Neural cell (in vitro differentiated cells): ENCODE results near the gene IL31RA. TPM values are rescaled to one million over a fixed set of nuclear protein-coding genes. Genes with fewer than 3 reads are reported as not detected.

Experiments used
- H2AFZ ChIP-seq: fragments of 200-600, 300-800 bp; sonication (generic), shearing (Covaris generic); 2 replicates; pipeline ENCODE4 v1.6.0; 2014; ENCODE audit warnings: low read depth, mild to moderate bottlenecking, antibody characterized with exemption, low read length, moderate library complexity
- H3F3A ChIP-seq: fragments of 200-600 bp; shearing (Covaris generic); 2 replicates; pipeline ENCODE4 v1.6.1; 2016; ENCODE audit warnings: mild to moderate bottlenecking, moderate library complexity, mixed read lengths, antibody characterized with exemption, low read length; ENCODE audit not compliant: insufficient read depth, poor library complexity, severe bottlenecking
- H3K27ac ChIP-seq: fragments of 200-600, 300-800 bp; sonication (generic), shearing (Covaris generic); 2 replicates; pipeline ENCODE4 v1.5.1; 2014; ENCODE audit warnings: mild to moderate bottlenecking, low read length, moderate library complexity
- H3K27me3 ChIP-seq: fragments of 300-800, 200-600 bp; sonication (generic), shearing (Covaris generic); 2 replicates; pipeline ENCODE4 v1.6.0; 2014; ENCODE audit warnings: mild to moderate bottlenecking, low read depth, low read length, moderate library complexity; ENCODE audit not compliant: insufficient read depth
- H3K36me3 ChIP-seq: fragments of 300-800, 200-600 bp; sonication (generic), shearing (Covaris generic); 2 replicates; pipeline ENCODE4 v1.5.1; 2014; ENCODE audit warnings: mild to moderate bottlenecking, antibody characterized with exemption, low read length, moderate library complexity; ENCODE audit not compliant: insufficient read depth
- H3K4me2 ChIP-seq: fragments of 300-800, 200-600 bp; sonication (generic), shearing (Covaris generic); 2 replicates; pipeline ENCODE4 v1.6.0; 2014; ENCODE audit warnings: mild to moderate bottlenecking, low read length
- H3K4me3 ChIP-seq: fragments of 300-800, 200-600 bp; sonication (generic), shearing (Covaris generic); 2 replicates; pipeline ENCODE4 v1.5.1; 2014; ENCODE audit warnings: mild to moderate bottlenecking, low read length, moderate library complexity
- H3K79me2 ChIP-seq: fragments of 200-600 bp; shearing (Covaris generic); replicated peaks from 2 replicates; pipeline ENCODE4 v1.6.0; 2014; ENCODE audit warnings: mild to moderate bottlenecking, low read length, moderate library complexity; ENCODE audit not compliant: insufficient read depth
- H3K9ac ChIP-seq: fragments of 300-800, 200-600 bp; sonication (generic), shearing (Covaris generic); 2 replicates; pipeline ENCODE4 v1.6.1; 2016; ENCODE audit warnings: mild to moderate bottlenecking, low read length, mixed read lengths
- H3K9me2 ChIP-seq: fragments of 200-600 bp; shearing (Covaris generic); 2 replicates; pipeline ENCODE4 v1.6.1; 2016; ENCODE audit warnings: mild to moderate bottlenecking, low read length, mixed read lengths; ENCODE audit not compliant: insufficient read depth
- H3K9me3 ChIP-seq: fragments of 200-600, 300-800 bp; sonication (generic), shearing (Covaris generic); 2 replicates; pipeline ENCODE4 v1.6.1; 2016; ENCODE audit warnings: mild to moderate bottlenecking, mixed run types, low read length, moderate library complexity, mixed read lengths
- H4K20me1 ChIP-seq: fragments of 200-600 bp; shearing (Covaris generic); 2 replicates; pipeline ENCODE4 v1.6.1; 2016; ENCODE audit warnings: mild to moderate bottlenecking, mixed run types; ENCODE audit not compliant: insufficient read depth
- CTCF ChIP-seq: fragments of 450-650 bp; IDR thresholded peaks from 2 replicates; pipeline ENCODE4 v1.5.1; 2014; ENCODE audit warnings: antibody characterized with exemption, mild to moderate bottlenecking, moderate library complexity; ENCODE audit not compliant: poor library complexity, severe bottlenecking
- EP300 ChIP-seq: fragments of 450-650 bp; conservative IDR thresholded peaks from 2 replicates; pipeline ENCODE4 v1.6.1; 2014; ENCODE audit warnings: antibody characterized with exemption, mild to moderate bottlenecking, moderate library complexity; ENCODE audit not compliant: poor library complexity, severe bottlenecking
- EZH2 ChIP-seq: fragments of 200-600, 300-800 bp; shearing (Covaris generic), sonication (generic); IDR thresholded peaks from 2 replicates; pipeline ENCODE4 v1.6.1; 2014; ENCODE audit warnings: antibody characterized with exemption, low read length, borderline replicate concordance, mild to moderate bottlenecking; ENCODE audit not compliant: insufficient read depth, poor library complexity, severe bottlenecking
- MXI1 ChIP-seq: fragments of 450-650 bp; conservative IDR thresholded peaks from 2 replicates; pipeline ENCODE4 v1.6.1; 2014; ENCODE audit warnings: antibody characterized with exemption, mild to moderate bottlenecking; ENCODE audit not compliant: poor library complexity, severe bottlenecking
- POLR2AphosphoS5 ChIP-seq: IDR thresholded peaks from 2 replicates; pipeline ENCODE4 v1.6.1; 2012
- RAD21 ChIP-seq: fragments of 450-650 bp; conservative IDR thresholded peaks from 2 replicates; pipeline ENCODE4 v1.6.1; 2014; ENCODE audit warnings: antibody characterized with exemption, mild to moderate bottlenecking, moderate library complexity
- SMC3 ChIP-seq: fragments of 450-650 bp; conservative IDR thresholded peaks from 2 replicates; pipeline ENCODE4 v1.6.1; 2014; ENCODE audit warnings: antibody characterized with exemption, mild to moderate bottlenecking, moderate library complexity; ENCODE audit not compliant: poor library complexity
- TAF1 ChIP-seq: IDR thresholded peaks from 2 replicates; pipeline ENCODE4 v1.6.1; 2012; ENCODE audit warnings: low read depth
- polyA plus RNA-seq: library from polyadenylated mRNA; depleted of rRNA; stranded (reverse); fragments of >200 nt; gene quantifications from 2 replicates; pipeline ENCODE4 v1.2.3, GENCODE V29; 2014
- TF ChIP-seq, protein P1 (sequence below): IDR thresholded peaks from 2 replicates; pipeline ENCODE4 v1.6.1; 2012; ENCODE audit warnings: borderline replicate concordance

Gene IL31RA
- polyA plus RNA-seq, 1 donor from 2014 or later, result not detected

DNA sequence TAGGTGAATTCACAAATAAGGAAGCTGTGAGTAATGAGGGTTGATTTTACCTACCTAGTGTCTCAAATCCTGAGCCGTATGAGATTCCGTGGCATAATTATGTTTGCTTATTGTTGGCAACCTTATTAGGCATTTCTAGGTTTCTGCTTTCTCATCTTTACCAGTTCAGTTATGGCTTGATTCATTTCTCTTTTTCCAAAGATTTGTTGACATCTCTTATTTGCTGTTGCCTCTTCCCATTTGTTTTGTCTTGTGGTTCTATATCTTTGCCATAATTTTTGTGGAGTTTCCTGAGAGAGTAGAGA, 470 bp downstream of the IL31RA start:
- Histone ChIP-seq H3K36me3 (no peaks in the 10 kb centered on the region), H3F3A (no peaks in the 10 kb centered on the region), H3K4me2 (no peak overlapping the region), H3K9me3 (no peaks in the 10 kb centered on the region), H3K9ac (no peak overlapping the region), H2AFZ (no peak overlapping the region), H3K9me2 (no peaks in the 10 kb centered on the region), H3K4me3 (no peak overlapping the region), H3K27ac (no peak overlapping the region), H3K27me3 (no peaks in the 10 kb centered on the region), H3K79me2 (no peaks in the 10 kb centered on the region), H4K20me1 (no peaks in the 10 kb centered on the region)
- TF ChIP-seq MXI1, result no peak
- TF ChIP-seq RAD21, result no peak
- no peak for TF ChIP-seq EZH2
- TF ChIP-seq, protein P1, sequence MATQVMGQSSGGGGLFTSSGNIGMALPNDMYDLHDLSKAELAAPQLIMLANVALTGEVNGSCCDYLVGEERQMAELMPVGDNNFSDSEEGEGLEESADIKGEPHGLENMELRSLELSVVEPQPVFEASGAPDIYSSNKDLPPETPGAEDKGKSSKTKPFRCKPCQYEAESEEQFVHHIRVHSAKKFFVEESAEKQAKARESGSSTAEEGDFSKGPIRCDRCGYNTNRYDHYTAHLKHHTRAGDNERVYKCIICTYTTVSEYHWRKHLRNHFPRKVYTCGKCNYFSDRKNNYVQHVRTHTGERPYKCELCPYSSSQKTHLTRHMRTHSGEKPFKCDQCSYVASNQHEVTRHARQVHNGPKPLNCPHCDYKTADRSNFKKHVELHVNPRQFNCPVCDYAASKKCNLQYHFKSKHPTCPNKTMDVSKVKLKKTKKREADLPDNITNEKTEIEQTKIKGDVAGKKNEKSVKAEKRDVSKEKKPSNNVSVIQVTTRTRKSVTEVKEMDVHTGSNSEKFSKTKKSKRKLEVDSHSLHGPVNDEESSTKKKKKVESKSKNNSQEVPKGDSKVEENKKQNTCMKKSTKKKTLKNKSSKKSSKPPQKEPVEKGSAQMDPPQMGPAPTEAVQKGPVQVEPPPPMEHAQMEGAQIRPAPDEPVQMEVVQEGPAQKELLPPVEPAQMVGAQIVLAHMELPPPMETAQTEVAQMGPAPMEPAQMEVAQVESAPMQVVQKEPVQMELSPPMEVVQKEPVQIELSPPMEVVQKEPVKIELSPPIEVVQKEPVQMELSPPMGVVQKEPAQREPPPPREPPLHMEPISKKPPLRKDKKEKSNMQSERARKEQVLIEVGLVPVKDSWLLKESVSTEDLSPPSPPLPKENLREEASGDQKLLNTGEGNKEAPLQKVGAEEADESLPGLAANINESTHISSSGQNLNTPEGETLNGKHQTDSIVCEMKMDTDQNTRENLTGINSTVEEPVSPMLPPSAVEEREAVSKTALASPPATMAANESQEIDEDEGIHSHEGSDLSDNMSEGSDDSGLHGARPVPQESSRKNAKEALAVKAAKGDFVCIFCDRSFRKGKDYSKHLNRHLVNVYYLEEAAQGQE, result no peak
- TF ChIP-seq POLR2AphosphoS5, result no peak
- TF ChIP-seq SMC3, result no peak
- TF ChIP-seq TAF1, result no peak
- no peak for TF ChIP-seq CTCF
- no peak for TF ChIP-seq EP300

- TF ChIP-seq SMC3, result no peak
- TF ChIP-seq, protein P1, result no peak
- no peak for TF ChIP-seq MXI1
- no peak for TF ChIP-seq RAD21
- TF ChIP-seq EP300, result no peak
- TF ChIP-seq CTCF, result no peak
- Histone ChIP-seq H3K79me2 (no peaks in the 10 kb centered on the region), H3K27me3 (no peaks in the 10 kb centered on the region), H2AFZ (no peak overlapping the region), H3F3A (no peaks in the 10 kb centered on the region), H3K9me3 (no peaks in the 10 kb centered on the region), H3K27ac (no peak overlapping the region), H3K4me3 (no peak overlapping the region), H3K36me3 (no peaks in the 10 kb centered on the region), H4K20me1 (no peaks in the 10 kb centered on the region), H3K9me2 (no peaks in the 10 kb centered on the region), H3K9ac (no peak overlapping the region), H3K4me2 (no peak overlapping the region)
Measured at GRCh38 chr5:55852503-55852902, 1.3 kb downstream of the IL31RA start.
